ENCODE measurements around the gene EXOC3L2. TPM values are rescaled to one million over a fixed set of nuclear protein-coding genes. Genes with fewer than 3 reads are reported as not detected.

The EXOC3L2 gene
- total RNA-seq, 5 donors from 2014 or later (not counting 1 experiment from before 2014, with no cell fraction given): not detected

DNA sequence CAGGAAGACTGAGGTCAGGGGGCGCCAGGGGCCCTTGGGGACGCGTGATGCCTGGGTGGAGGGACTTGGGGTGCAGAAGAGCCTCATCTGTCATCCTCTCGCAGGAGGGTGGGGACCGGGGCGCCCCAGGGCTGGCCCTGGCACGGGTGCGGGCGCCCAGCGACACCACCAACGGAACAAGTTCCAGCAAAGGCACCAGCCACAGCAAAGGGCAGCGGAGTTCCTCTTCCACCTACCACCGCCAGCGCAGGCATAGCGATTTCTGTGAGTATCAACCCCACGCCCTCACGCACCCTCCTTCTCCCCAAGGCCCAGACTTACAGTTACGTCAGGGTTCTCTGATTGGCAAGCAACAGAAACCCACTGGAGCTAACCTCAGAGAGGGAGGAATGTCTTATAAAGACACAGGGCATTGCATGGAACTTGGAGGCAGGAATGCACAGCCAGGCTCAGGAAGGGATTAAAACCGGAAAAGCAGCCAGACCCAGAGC is 35.3 kb upstream of the EXOC3L2 start:
- peaks cover 15 to 34% of the 10 kb centered on the region in 2 donors for H3K36me3 ChIP-seq (ENCODE audit: control insufficient read depth in 2 of 2, extremely low read depth in 1 of 2, insufficient read depth in 1 of 2, low read length in 1 of 2)

GRCh38 chr19:45279587-45280192 is 34.5 kb upstream of the EXOC3L2 start:
- Mint-ChIP-seq H3K4me1 (no peaks in the 10 kb centered on the region), H3K27ac (no peak overlapping the region), H3K36me3 (peaks cover 45% of the 10 kb centered on the region), H3K4me3 (no peak overlapping the region), H3K27me3 (no peaks in the 10 kb centered on the region), H3K9me3 (no peaks in the 10 kb centered on the region)
- 100% methylated on average over 3 of the region's 3 CpGs for WGBS (ENCODE audit: insufficient coverage)
- H3K4me1 ChIP-seq (ENCODE audit: control insufficient read depth in 1 of 2, extremely low read depth in 1 of 2, insufficient read depth in 2 of 2, low read length in 2 of 2): no peaks in the 10 kb centered on the region
- peaks cover 10 to 39% of the 10 kb centered on the region in 2 donors for H3K36me3 ChIP-seq (ENCODE audit: control insufficient read depth in 2 of 2, extremely low read depth in 1 of 2, insufficient read depth in 1 of 2, low read length in 1 of 2)
- no peak overlapping the region for H3K27ac ChIP-seq (ENCODE audit: low read length)
- DNase-seq: no peak
- peaks cover 2% of the 10 kb centered on the region for H3K9me3 ChIP-seq
- ChIA-PET POLR2A (no interaction called here), CTCF (no interaction called here)
- H3K27me3 ChIP-seq (replicated peaks in 1 of 2; ENCODE audit: control insufficient read depth in 2 of 2, extremely low read depth in 1 of 2, insufficient read depth in 2 of 2, low read length in 1 of 2): no peaks in the 10 kb centered on the region
- ATAC-seq (replicated peaks in 1 of 4): no peak
- H3K4me3 ChIP-seq (ENCODE audit: control insufficient read depth in 1 of 2, extremely low read depth in 1 of 2, low read length in 1 of 2): no peak overlapping the region

More for the DNA sequence above, 35.3 kb upstream of the EXOC3L2 start:
- no peak overlapping the region for H3K27ac Mint-ChIP-seq
- ChIA-PET CTCF (no interaction called here), POLR2A (no interaction called here)
- no peak overlapping the region for H3K27ac ChIP-seq (ENCODE audit: low read length)
- H3K4me1 ChIP-seq (ENCODE audit: control insufficient read depth in 1 of 2, extremely low read depth in 1 of 2, insufficient read depth in 2 of 2, low read length in 2 of 2): no peaks in the 10 kb centered on the region
- DNase-seq: no peak
- ATAC-seq (replicated peaks in 1 of 4): no peak
- no peaks in the 10 kb centered on the region for H3K27me3 ChIP-seq (replicated peaks in 1 of 2; ENCODE audit: control insufficient read depth in 2 of 2, extremely low read depth in 1 of 2, insufficient read depth in 2 of 2, low read length in 1 of 2)
- WGBS (ENCODE audit: insufficient coverage): 91% methylated on average over 13 of the region's 19 CpGs
- peaks cover 46% of the 10 kb centered on the region for H3K36me3 Mint-ChIP-seq
- no peaks in the 10 kb centered on the region for H3K4me1 Mint-ChIP-seq
- no peaks in the 10 kb centered on the region for H3K27me3 Mint-ChIP-seq
- peaks cover 2% of the 10 kb centered on the region for H3K9me3 ChIP-seq
- no peaks in the 10 kb centered on the region for H3K9me3 Mint-ChIP-seq
- H3K4me3 Mint-ChIP-seq: no peak overlapping the region
- H3K4me3 ChIP-seq (ENCODE audit: control insufficient read depth in 1 of 2, extremely low read depth in 1 of 2, low read length in 1 of 2): no peak overlapping the region

- no peaks in the 10 kb centered on the region for H3K27me3 ChIP-seq (replicated peaks in 1 of 2; ENCODE audit: control insufficient read depth in 2 of 2, extremely low read depth in 1 of 2, insufficient read depth in 2 of 2, low read length in 1 of 2)
- CTCF ChIA-PET: no interaction called here
- no peaks in the 10 kb centered on the region for H3K9me3 ChIP-seq
- no peaks in the 10 kb centered on the region for H3K4me1 ChIP-seq (ENCODE audit: control insufficient read depth in 1 of 2, extremely low read depth in 1 of 2, insufficient read depth in 2 of 2, low read length in 2 of 2)
- H3K27ac ChIP-seq (ENCODE audit: low read length): no peak overlapping the region
- Mint-ChIP-seq H3K9me3 (no peaks in the 10 kb centered on the region), H3K27me3 (no peaks in the 10 kb centered on the region), H3K4me1 (no peaks in the 10 kb centered on the region), H3K27ac (no peak overlapping the region), H3K4me3 (no peak overlapping the region), H3K36me3 (peaks cover 45% of the 10 kb centered on the region)
- DNase-seq (no peak), ATAC-seq (replicated peaks in 1 of 4) (no peak)
- peaks cover 10 to 42% of the 10 kb centered on the region in 2 donors for H3K36me3 ChIP-seq (ENCODE audit: control insufficient read depth in 2 of 2, extremely low read depth in 1 of 2, insufficient read depth in 1 of 2, low read length in 1 of 2)
- H3K4me3 ChIP-seq (ENCODE audit: control insufficient read depth in 1 of 2, extremely low read depth in 1 of 2, low read length in 1 of 2): no peak overlapping the region
- POLR2A ChIA-PET: no interaction called here
- 94% methylated on average over 5 of the region's 10 CpGs for WGBS (ENCODE audit: insufficient coverage)
Observed at GRCh38 chr19:45278087-45278486, 32.9 kb upstream of the EXOC3L2 start.

GRCh38 chr19:45276284-45276687 is 31.1 kb upstream of the EXOC3L2 start:
- H3K36me3 ChIP-seq (ENCODE audit: control insufficient read depth in 2 of 2, extremely low read depth in 1 of 2, insufficient read depth in 1 of 2, low read length in 1 of 2): peaks cover 10 to 50% of the 10 kb centered on the region in 2 donors
- Mint-ChIP-seq H3K4me1 (no peaks in the 10 kb centered on the region), H3K4me3 (no peak overlapping the region), H3K36me3 (peaks cover 45% of the 10 kb centered on the region), H3K9me3 (no peaks in the 10 kb centered on the region), H3K27me3 (no peaks in the 10 kb centered on the region), H3K27ac (no peak overlapping the region)
- WGBS (ENCODE audit: insufficient coverage): 100% methylated on average over 3 of the region's 7 CpGs
- H3K27ac ChIP-seq (ENCODE audit: low read length): no peak overlapping the region
- H3K4me1 ChIP-seq (ENCODE audit: control insufficient read depth in 1 of 2, extremely low read depth in 1 of 2, insufficient read depth in 2 of 2, low read length in 2 of 2): no peaks in the 10 kb centered on the region
- ATAC-seq (replicated peaks in 1 of 4): no peak
- POLR2A ChIA-PET: no interaction called here
- H3K4me3 ChIP-seq (ENCODE audit: control insufficient read depth in 1 of 2, extremely low read depth in 1 of 2, low read length in 1 of 2): no peak overlapping the region
- CTCF ChIA-PET: no interaction called here
- H3K9me3 ChIP-seq: no peaks in the 10 kb centered on the region
- H3K27me3 ChIP-seq (replicated peaks in 1 of 2; ENCODE audit: control insufficient read depth in 2 of 2, extremely low read depth in 1 of 2, insufficient read depth in 2 of 2, low read length in 1 of 2): no peaks in the 10 kb centered on the region
- DNase-seq: no peak

GRCh38 chr19:45275370-45275971 is 30.3 kb upstream of the EXOC3L2 start:
- ATAC-seq (replicated peaks in 1 of 4) (no peak), DNase-seq (no peak)
- no peaks in the 10 kb centered on the region for H3K27me3 Mint-ChIP-seq
- no peak overlapping the region for H3K4me3 Mint-ChIP-seq
- no peaks in the 10 kb centered on the region for H3K9me3 Mint-ChIP-seq
- peaks cover 10 to 55% of the 10 kb centered on the region in 2 donors for H3K36me3 ChIP-seq (ENCODE audit: control insufficient read depth in 2 of 2, extremely low read depth in 1 of 2, insufficient read depth in 1 of 2, low read length in 1 of 2)
- no peaks in the 10 kb centered on the region for H3K4me1 Mint-ChIP-seq
- ChIA-PET CTCF (no interaction called here), POLR2A (no interaction called here)
- H3K27ac ChIP-seq (ENCODE audit: low read length): no peak overlapping the region
- H3K36me3 Mint-ChIP-seq: peaks cover 40% of the 10 kb centered on the region
- no peak overlapping the region for H3K27ac Mint-ChIP-seq
- no peaks in the 10 kb centered on the region for H3K27me3 ChIP-seq (replicated peaks in 1 of 2; ENCODE audit: control insufficient read depth in 2 of 2, extremely low read depth in 1 of 2, insufficient read depth in 2 of 2, low read length in 1 of 2)
- 83% methylated on average over 4 of the region's 12 CpGs for WGBS (ENCODE audit: insufficient coverage)
- H3K4me3 ChIP-seq (ENCODE audit: control insufficient read depth in 1 of 2, extremely low read depth in 1 of 2, low read length in 1 of 2): no peak overlapping the region
- H3K4me1 ChIP-seq (ENCODE audit: control insufficient read depth in 1 of 2, extremely low read depth in 1 of 2, insufficient read depth in 2 of 2, low read length in 2 of 2): no peaks in the 10 kb centered on the region
- no peaks in the 10 kb centered on the region for H3K9me3 ChIP-seq

DNA sequence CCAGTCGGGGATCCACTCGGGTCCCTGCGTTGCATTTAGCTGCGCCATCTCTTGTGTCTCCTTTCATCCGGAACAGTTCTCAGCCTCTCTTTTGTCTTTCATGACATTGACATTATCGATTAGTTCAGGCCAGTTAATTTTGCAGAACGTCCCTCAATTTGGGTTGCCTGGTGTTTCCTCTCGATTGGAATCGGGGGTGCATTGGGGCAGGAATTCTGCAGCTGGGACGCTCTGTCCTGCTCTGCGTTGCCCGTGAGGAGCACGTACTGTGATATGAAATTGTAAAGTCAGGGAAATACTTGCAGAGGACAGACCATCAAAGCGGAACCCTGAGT is 28.3 kb upstream of the EXOC3L2 start:
- CTCF ChIA-PET: no interaction called here
- Mint-ChIP-seq H3K9me3 (no peaks in the 10 kb centered on the region), H3K36me3 (peaks cover 36% of the 10 kb centered on the region)

More for the DNA sequence above, 28.3 kb upstream of the EXOC3L2 start:
- DNase-seq (no peak), ATAC-seq (replicated peaks in 1 of 4) (no peak)
- Histone ChIP-seq H3K9me3 (no peaks in the 10 kb centered on the region), H3K27ac (ENCODE audit: low read length) (no peak overlapping the region), H3K36me3 (ENCODE audit: control insufficient read depth in 2 of 2, extremely low read depth in 1 of 2, insufficient read depth in 1 of 2, low read length in 1 of 2) (peaks cover 7 to 51% of the 10 kb centered on the region in 2 donors), H3K4me1 (ENCODE audit: control insufficient read depth in 1 of 2, extremely low read depth in 1 of 2, insufficient read depth in 2 of 2, low read length in 2 of 2) (no peaks in the 10 kb centered on the region), H3K4me3 (ENCODE audit: control insufficient read depth in 1 of 2, extremely low read depth in 1 of 2, low read length in 1 of 2) (no peak overlapping the region), H3K27me3 (replicated peaks in 1 of 2; ENCODE audit: control insufficient read depth in 2 of 2, extremely low read depth in 1 of 2, insufficient read depth in 2 of 2, low read length in 1 of 2) (no peaks in the 10 kb centered on the region)
- Mint-ChIP-seq H3K27ac (no peak overlapping the region), H3K4me3 (no peak overlapping the region), H3K27me3 (no peaks in the 10 kb centered on the region), H3K4me1 (no peaks in the 10 kb centered on the region)
- POLR2A ChIA-PET: no interaction called here
- WGBS (ENCODE audit: insufficient coverage): 97% methylated on average over 8 of the region's 14 CpGs

Measured in T-cell (primary cell).